T-helper 1 cell (primary cell): Measurements from ENCODE around the gene SMAD5.

Experiments
- DNase-seq, 5 donors: peaks; one replicate each; pipeline ENCODE4 v3.0.0-alpha.2; 2012 to 2020
- total RNA-seq, 4 donors: gene quantifications; one replicate each; lab custom pipeline; 2026; lab: John Stamatoyannopoulos, UW

The SMAD5 gene
- total RNA-seq: 18.2 to 23.1 (median 19.6) reads per million in 4 donors

DNA sequence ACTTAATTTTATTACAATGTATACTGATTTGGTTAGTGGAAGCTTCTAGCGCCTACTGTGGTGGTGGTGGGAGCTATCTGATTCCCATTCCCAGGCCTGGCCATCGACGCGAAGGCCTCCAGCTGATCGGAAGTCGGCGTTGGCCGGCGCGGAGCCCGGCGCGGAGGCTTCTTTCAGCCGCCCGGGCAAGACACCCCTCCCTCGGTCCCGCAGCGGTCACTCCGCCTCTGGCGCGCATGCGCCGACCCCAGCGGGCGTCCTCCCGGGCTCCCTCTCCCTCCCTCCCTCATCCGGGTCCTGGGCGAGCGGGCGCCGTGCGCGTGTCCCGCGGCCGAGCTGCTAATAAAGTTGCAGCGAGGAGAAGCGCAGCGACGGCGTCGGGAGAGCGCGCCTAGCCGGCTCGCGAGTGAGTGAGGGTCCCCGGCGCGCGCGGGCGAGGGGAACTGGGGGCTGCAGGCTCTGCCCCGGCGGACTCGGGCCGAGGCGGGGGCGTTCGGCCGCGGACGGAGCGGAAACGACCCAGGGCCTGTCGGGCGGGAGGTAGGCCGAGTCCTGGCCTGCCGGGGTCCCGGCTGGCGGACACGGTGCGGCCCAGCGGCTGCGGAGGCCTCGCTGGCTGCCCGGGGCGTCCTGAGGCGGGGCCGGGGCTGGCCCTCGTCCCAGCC lies at the start of gene SMAD5:
TSS of gene SMAD5 (plus strand) at position 289 of the 665 bp plus-strand sequence. CDS start 20,916 bp downstream, outside the sequence.
- DNase-seq: peak; percentile 50 to 82 (median 57)

DNA sequence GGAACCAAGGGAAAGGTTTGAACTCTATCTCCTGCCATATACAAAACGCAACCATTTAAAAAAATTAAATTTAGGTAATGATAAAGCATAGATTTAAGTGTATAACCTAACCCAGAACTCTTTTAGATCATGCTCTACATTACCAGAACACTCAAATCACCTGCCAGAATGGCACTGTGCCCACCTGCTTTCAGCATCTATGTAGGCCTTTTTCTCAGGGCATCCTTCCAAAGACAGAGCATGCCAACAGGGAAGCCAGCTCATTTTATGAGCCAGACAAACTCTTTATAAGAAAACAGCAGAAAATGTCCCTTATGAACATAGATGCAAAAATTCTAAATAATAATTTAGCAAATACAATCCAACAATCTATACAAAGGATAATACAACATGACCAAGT lies 47.9 kb upstream of the SMAD5 start:
- DNase-seq: no peak

- DNase-seq: no peak
Observed at GRCh38 chr5:136086783-136087566, 45.7 kb upstream of the SMAD5 start.

GRCh38 chr5:136087961-136088871 lies 44.4 kb upstream of the SMAD5 start:
- no peak for DNase-seq

DNA sequence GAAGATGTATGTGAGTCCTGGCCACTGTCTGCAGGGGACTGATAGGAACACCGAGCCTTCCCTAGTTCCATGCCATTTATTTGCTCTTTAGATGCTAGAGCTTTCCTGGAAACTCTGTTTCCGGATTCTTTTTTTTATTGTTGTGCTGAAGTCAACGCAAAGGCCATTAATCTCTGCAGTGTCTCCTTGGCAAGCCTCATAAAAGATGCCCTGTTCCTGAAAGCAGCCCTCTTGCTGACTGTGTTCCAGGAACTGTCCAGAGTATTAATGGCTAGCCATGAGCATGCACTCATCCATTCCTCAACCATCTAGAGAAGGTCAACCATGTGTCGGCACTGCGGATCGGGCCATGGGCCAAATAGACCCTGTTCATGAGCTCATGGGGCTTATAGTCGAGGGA lies 42.9 kb upstream of the SMAD5 start:
- no peak for DNase-seq

GRCh38 chr5:136090319-136090718 lies 42.3 kb upstream of the SMAD5 start:
- no peak for DNase-seq

- no peak for DNase-seq
Observed at GRCh38 chr5:136094189-136094912, 38.3 kb upstream of the SMAD5 start.

DNA sequence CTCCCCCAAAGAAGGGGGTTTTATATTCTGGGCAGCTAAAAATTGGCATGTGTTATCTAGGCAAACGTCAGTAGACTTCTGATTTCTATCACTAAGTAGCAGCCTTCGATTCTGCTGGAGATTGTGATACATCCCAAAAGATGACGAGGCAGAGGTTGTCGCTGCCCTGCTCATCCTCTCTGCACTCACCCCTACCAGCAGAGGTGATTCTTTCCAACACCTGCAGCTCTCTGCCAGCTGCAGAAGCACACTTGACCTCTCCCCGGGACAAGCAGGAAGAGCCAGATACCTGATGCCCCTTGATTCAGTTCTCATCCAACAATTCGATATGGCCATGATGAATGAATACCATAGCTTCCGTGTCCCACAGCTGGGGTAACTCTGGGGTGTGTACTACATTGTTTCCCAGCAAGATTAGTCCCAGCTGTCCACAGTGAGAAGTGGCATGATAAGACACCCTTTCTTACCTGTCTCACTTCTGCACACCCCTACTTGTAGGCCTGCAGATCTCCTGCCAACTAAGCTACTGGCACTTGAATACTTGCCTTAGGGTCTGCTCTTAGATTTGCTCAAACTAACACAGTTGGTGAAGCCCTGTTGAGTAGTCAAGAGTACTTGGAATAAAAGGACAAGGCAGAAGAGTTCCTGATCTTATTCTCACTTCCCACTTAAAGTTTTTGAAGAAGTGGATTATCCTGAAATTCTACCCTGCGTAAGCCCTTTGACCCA lies 37.6 kb upstream of the SMAD5 start:
- DNase-seq: no peak

DNA sequence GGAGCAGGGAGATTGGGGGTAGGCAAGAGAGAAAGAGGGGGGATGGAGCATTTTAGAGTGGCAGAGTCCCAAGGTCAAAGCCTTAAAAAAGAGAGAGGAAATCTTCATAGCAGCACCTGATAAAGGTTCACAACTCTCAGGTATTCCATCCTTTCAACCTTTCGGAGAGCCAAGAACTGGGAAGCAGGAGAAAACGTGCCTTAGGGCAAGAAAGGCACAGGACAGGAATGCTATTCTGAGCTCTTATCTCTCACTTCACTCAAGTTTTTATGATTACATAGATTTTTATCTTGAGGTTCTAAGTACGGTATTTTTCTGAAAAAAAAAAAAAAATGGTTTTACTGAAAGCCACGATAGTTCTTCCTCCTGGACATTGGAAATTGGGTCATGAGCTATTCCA lies 34.5 kb upstream of the SMAD5 start:
- DNase-seq: no peak

- DNase-seq: no peak
Observed at GRCh38 chr5:136099870-136100269, 32.8 kb upstream of the SMAD5 start.

- DNase-seq: no peak
Observed at GRCh38 chr5:136101884-136102283, 30.8 kb upstream of the SMAD5 start.

DNA sequence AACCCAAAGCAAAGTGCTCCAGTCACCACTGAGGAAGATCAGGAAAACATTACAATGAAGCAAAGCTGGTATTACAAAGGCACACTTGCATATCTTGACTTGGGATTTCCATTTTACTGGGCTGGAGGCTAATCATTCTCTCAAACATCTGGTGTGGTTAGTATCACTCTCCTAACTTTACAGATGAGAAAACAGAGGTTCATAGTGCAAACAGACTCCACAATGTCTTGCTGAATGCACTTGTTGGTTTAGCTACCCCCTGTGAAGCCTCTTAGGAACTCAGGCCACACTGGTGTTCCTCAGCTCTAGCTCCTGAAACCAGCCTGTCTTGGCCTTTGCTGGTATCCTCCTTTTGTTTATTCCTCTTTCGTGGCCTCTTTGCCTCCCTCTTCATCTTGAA lies 29.5 kb upstream of the SMAD5 start:
- no peak for DNase-seq

DNA sequence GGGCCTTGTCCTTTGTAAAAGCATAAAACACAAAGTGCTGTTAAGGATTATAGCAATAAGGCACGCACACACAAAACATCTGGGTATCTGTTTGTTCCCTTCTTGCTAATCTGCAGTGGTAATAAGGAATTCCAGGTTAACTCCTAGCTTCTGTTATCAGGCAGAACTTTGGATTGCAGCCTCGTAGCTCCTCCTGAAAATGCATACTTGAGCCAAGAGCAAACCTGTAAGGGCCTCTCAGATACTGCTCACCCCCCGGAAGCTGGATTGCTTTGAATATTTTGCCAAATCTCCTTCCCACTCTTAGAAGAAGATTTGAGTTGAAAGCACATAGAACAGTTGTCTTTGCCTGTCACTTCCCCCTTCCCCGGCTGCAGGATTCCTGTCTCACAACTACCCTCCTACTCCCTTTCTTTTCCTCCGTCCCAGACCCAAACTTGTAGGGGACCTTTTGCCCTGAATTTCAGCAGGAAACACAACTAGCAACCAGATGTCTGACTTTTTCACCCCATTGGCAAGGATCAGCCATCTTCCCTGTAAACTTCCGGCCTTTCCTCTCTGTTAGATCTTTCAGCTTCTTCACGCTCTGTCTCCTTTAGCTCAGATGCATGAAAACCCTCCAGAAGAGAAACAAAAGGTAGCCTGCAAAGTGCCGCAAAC lies 28.2 kb upstream of the SMAD5 start:
- no peak for DNase-seq

DNA sequence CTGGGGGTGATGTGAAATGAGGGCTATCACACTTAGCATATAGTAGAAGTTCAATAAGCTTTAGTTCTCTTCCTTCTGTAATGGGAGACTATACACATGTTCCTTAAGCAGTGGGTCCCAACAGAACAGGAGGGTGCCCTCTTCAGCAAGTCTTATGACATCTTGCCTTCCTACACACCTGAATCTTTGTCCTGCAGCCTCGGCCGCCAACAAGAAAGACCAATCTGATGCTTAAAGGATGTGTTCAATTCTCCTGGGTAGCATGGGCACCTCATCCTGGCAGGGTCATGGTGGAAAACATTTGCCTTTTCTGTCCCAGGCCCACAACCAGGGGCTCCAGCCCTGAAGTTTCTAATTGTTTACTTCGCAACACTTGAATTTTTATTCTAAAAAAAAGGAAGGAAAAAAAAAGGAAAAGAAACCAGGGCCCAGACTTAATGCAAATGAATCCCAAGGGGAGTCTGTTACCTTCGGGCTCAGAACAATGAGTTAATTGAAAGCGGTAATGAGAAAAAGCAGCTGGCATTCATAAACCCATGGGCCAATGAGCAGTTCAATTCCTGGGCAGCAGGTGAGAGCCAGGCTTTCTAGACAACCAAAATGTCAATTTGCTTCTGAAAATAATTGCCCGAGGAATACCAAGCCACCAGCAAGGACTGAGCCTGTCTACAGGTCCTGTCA lies 26.2 kb upstream of the SMAD5 start:
- DNase-seq: no peak

DNA sequence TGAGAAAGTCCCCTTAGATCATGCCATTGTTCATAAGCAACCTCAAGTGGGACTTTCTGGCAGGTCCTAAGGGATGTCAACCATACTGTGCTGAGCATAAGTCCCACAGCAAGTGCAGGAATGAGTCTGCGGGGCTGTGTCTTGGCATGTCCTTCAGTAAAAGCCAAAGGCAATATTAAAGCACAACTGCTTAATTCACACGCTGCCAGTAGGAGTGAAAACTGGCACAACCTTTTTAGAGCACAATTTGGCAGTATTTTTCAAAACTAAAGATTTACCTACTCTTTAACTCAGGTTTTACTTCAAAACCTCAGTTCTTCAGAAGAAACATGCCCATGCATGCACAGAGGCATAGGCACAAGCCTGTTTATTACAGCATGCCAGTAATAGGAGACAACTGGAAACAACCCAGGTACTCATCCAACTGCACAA lies 24.4 kb upstream of the SMAD5 start:
- DNase-seq: no peak

- DNase-seq: no peak
Observed at GRCh38 chr5:136108766-136109165, 23.9 kb upstream of the SMAD5 start.

DNA sequence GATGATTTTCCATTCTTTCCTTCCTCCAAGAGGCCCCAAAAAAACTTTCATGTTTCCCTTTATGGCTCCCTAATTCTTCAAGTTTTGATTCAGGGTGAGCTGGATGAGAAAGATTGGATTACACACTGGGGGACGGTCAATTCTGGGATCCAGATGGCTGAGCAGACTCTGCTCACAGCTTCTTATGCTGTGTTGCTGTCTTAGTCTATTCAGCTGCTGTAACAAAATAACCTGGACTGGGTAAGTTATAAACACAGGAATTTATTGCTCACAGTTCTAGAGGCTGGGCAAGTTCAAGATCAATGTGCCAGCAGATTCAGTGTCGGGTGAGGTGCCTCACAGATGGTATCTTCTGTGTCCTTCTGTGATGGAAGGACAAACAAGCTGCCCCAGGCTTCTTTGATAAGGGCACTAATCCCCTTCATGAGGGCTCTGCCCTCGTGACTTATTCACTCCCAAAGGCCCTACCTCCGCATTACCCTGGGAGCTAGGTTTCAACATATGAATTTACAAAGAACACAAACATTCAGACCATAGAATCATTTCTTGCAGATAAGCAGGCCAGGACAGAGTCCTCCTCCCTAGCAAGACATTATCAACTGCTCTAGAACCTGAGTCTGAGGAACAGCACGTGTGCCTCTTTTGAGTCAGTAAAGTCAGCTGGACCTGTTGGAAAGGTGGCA lies 23.1 kb upstream of the SMAD5 start:
- no peak for DNase-seq

DNA sequence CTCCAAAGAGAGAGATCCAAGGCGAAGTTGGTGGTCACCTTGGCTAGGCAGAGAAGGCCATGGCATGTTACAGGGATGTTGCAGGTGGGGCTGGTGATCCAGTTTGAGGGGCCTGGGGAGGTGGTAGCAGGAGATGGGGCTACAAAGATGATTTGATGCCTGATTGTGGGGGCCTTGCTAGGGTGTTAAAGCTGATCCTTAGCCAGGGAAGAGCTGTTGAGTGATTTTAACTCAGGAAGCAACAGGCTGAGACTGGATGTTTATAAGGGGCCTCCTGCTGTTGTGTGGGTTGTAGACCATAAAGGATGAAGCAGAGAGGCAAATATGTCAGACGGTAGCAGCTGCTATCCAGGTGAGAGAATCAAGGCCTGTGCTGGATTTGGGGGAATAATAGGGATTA lies 19.0 kb upstream of the SMAD5 start:
- no peak for DNase-seq

- DNase-seq: no peak
Observed at GRCh38 chr5:136114414-136115125, 18.1 kb upstream of the SMAD5 start.
